GM21390 (cell line): ENCODE measurements around the gene IGF2.

ENCODE experiments used
- ATAC-seq: cut with Tn5 transposase; IDR thresholded peaks from one replicate; pipeline ENCODE4 v1.9.1; 2021; ENCODE audit not compliant: unreplicated experiment

The IGF2 gene

GRCh38 chr11:2154195-2154585, 15.0 kb upstream of the IGF2 start:
- no peak for ATAC-seq

DNA sequence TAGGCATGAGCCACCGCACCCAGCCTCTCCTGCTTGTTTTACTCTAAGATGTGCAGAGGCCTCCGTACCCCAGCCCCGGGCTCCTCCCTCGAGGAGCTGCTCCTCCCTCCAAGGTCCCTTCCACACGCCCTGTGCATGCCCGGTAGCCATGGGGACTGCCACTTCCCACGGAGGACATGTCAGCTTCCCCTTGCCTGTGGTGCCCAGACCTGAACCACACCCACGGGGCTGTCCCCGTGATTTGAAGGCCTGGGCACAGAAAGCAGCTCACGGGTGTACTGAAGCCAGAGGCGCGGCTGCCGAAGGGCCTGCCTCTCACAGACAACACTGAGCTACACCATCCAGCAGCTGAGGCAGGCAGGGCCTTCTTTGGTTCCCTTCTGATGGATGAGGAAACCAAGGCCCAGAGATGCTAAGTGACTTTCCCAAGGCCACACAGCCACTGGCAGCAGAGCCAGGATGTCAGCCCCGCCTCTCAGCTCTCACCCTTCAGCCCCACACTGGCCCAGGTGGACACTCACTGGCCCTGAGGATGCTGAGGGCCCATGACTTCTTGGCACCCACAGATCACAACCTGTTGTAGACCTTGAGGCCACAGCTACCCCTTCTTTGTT, 14.5 kb upstream of the IGF2 start:
- ATAC-seq = no peak

GRCh38 chr11:2151500-2152257, 12.5 kb upstream of the IGF2 start:
- ATAC-seq = no peak

DNA sequence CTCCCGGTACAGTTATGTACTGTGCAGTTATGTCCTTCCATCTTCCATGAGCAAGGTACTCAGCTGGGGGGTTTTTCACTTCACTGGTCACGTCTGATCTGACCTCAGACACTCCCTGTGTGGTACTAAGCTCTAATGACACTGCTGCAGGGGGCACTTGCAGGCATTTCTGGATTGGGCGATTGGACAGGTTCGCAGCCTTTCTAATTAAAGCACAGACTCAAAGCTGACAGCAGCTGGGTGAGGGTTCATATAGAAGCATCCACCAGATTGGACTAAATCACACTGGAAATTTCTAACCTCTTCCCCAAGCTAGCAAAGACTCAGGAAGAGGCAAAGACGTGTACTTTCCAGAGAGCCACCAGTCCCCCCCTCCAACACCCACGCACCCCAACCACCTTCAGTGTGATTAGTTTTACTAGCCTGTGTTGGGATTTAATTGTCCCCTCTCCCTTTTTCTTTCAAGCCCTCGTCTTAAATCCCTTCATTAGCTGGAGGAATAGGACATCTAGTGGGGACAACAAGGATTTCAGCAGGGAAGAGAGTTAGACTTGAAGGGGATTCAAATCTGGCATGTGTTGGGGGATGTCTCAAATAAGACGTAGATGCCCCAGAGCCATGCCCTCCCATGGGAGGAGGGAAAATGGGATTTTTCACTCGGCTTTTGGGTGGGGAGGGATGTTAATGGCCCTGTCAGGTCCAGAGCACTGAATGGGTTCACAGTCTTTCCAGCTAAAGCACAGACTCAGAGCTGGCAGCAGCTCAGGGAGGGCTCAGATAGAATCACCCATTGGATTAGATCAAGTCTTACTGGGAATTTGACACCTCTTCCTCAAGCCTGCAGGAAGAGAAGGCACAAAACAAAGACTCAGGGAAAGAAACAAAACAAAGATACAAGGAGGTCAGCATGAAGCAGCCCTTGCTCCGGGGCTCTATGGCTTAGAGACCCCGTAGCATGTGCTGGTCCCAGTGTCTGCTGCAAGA, 11.0 kb upstream of the IGF2 start:
- no peak for ATAC-seq

DNA sequence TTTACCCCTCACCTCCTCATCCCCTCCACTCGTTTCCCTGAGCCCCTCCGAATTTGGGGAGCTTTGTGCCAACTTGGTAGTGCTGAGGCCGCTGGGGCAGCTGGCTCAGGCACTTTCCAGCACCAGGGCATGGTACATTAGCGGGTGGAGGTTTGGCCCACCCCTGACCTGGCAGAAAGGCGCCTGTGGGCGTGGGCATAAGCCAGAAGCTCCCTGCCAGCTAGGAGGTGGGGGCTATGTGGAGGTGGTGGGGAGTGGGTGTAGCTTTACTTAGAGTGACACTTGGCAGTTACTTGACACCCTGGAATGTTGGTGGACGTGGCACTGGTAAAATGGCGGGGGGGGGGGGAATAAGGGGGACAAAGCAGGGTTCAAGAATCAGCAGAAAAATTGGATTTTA, 10.3 kb upstream of the IGF2 start:
- no peak for ATAC-seq

- ATAC-seq = no peak
These were observed 9.4 kb upstream of the IGF2 start for GRCh38 chr11:2148595-2148994.

DNA sequence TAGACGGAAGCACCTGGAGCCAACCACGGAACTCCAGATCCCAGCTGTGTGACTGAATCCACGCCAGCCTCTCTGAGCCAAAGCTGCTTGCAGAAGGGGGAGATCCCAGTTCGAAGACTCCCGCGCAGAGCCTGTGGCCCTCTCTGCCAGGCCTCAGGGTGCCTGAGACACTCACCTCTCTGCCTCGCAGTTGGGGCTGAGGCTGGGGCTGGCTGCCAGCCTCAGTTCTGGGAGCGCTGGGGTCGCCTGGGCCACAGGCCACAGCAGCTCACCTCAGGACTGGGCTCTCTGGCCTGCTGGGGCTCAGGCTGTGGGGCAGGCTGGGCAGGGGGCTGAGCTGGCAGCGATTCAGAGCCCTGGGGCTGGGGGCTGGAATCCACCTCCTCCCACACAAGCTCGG, 8.2 kb upstream of the IGF2 start:
- no peak for ATAC-seq

- ATAC-seq = no peak
These were observed 6.9 kb upstream of the IGF2 start for GRCh38 chr11:2146051-2146450.

GRCh38 chr11:2144544-2145248, 5.5 kb upstream of the IGF2 start:
- ATAC-seq = no peak

DNA sequence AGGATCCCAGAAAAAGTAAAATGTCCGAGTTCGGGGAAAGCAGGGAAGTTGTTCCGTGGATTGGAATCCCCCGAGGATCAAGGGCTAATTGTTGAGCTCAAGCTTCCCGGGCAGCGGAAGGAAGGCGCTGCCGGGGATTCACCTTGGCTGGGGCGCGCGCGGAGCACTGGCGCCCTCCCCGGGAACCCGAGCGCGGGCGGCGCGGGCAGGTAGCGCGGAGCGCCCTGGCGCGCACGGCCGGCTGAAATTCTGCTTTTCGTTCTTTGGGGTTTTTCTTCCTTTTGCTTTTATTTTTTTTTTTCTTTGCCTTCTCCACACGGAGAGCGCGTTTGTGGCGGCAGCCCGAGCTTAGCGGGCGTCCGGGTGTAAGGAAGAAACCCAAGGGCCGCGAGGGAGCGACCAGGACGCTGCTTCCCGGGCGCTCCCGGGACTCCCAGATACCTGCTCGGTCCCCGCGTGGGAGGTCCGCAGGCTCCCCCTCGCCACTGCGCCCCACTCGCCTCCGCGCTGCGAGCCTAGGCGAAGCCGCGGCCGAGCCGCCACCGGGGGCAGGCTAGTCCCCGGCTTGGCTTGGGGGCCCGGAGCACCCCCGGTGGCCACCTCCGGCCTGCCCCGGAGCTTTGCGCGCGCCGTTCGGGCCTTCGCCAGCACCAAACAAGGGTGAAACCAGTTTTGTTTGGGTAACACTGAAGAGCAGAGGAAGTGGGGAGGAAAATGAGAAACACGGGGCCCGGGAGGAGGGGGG, 4.8 kb upstream of the IGF2 start:
- ATAC-seq = no peak

- ATAC-seq = no peak
These were observed 4.2 kb upstream of the IGF2 start for GRCh38 chr11:2143477-2143798.

DNA sequence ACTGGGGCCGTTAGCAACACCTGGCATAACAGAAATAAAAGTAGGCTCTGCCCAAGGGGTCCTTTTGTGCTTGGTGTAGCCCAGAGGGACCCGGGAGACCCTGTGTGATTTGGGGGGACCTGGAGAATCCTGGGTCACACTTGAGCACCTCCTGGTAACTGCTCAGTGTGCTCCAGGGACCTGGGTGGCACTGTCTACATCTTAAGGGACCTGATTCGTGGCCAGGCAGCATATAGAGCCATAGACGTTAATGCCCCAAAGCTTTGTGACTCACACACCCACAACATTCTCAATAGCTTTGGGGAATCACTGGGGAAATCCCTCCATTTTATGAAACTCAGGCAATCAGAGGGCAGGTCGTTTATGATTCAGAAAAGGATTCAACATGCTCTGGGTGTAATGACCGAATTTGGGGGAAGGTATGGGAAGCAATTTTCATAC, 3.6 kb upstream of the IGF2 start:
- ATAC-seq = no peak

GRCh38 chr11:2142300-2142759, 3.1 kb upstream of the IGF2 start:
- ATAC-seq = no peak

- no peak for ATAC-seq
These were observed 1.5 kb upstream of the IGF2 start for GRCh38 chr11:2140411-2141400.

GRCh38 chr11:2139621-2140337, 590 bp upstream of the IGF2 start:
- ATAC-seq = no peak

GRCh38 chr11:2138431-2139122, 612 bp downstream of the IGF2 start:
- ATAC-seq = no peak

DNA sequence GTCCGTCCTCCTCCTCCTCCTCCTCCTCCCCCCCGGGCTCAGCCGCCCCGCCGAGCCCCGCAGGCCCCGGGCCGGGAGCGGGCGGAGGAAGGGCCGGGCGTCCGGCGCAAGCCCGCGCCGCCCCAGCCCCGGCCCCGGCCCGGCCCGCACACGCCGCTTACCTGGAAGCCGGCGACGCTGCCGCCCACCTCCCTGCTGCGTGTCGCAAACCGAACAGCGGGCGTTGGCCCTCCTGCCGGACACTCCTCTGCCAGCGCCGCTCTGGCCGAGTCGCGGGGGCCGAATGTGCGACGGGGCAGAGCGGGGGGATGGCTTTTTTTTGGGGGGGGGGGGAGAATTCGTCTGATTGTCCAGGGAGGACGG, 1.1 kb downstream of the IGF2 start:
- ATAC-seq = no peak
